Skin of body (tissue), 2 donors: ENCODE results near the gene OR13F1. TPM values are rescaled to one million over a fixed set of nuclear protein-coding genes. Genes with fewer than 3 reads are reported as not detected.
A peak's percentile ranks its signal among the peaks of the same experiment; 100 is the strongest.
"Not testable (repeated sequence)": the region's sequence is repeated elsewhere in the genome, so short reads cannot be mapped to it uniquely, and the experiment has no call there.

Experiments
- DNase-seq: peaks from one replicate; lab custom pipeline; 2025; lab: John Stamatoyannopoulos, UW
- total RNA-seq: library from RNA; depleted of rRNA; stranded (reverse); fragments of >200 nt; gene quantifications from one replicate; pipeline ENCODE4 v1.2.3, GENCODE V29; 2014

Gene OR13F1, protein sequence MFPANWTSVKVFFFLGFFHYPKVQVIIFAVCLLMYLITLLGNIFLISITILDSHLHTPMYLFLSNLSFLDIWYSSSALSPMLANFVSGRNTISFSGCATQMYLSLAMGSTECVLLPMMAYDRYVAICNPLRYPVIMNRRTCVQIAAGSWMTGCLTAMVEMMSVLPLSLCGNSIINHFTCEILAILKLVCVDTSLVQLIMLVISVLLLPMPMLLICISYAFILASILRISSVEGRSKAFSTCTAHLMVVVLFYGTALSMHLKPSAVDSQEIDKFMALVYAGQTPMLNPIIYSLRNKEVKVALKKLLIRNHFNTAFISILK
- not detected for total RNA-seq

- no peak for DNase-seq
Measured at GRCh38 chr9:104503963-104504362, at the start of gene OR13F1. Gene OR13F1, plus strand, starts transcription at chr9:104504263. Its CDS starts 0 bp downstream, at chr9:104504263.

DNA sequence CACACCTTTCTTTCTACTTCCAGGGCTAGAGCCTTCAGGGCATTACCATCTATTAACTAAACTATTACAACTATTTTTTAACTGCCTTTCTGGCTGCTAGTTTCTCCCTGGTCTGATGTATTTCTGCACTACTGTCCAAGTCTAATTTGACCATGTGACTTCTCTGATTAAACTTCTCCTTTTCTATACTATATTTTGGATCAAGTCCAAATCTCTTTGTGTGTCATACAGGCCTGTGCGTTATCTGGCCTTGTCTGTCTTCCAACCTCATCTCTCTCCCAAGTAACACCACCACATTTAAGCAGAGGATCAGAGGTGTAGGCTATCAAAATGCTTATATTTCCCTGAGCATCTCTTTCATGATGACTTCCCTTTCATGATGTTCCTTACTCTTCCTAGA lies 47.2 kb upstream of the OR13F1 start:
- DNase-seq, result no peak

GRCh38 chr9:104463864-104464263 lies 40.2 kb upstream of the OR13F1 start:
- no peak for DNase-seq

DNA sequence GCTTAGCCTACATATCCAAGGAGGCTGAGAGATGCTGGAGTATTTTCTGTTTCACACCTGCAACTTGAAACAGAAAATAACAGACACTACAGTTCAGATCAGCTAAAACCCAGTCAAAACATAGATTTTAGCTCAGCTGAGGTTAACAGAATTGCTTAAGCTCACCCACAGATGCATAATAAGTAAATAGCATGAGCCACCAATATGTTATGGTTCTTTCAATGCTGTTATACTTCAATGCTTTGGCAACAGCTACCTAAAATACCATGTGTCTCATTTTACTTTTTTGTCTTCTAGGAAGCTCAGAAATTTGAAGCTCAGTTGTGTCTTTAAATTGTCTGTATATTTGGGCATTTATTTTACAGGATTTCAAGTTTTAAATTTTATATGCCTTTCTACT lies 35.8 kb upstream of the OR13F1 start:
- no peak for DNase-seq

DNA sequence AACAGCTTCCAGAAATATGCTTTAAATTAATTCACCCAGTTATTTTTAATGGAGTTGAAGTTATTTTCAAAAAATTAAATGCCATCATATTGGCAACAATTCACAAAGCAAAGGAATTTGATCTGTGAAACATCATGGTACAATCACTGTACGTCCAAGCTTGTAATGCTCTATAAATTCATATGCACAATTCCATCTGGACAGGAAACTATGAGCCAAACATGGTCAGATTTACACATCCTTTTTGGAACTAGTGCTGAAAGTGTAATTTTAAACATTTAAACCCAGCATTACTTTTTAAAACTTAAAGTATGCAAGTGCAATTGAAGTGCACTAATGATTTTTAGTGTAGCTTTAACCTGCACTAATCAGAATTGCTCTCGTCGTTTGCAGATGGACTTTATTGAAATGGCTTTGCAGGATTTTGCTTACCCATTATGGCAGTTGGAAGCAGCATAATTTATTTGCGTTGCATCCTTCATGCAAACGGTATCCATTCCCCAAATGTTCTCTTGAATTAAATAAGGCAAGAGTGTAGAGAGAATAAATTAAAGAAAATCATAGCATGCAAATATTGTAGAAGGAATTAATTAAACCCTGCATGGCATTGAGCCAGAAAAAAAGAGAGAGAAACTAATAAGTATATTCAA lies 21.0 kb upstream of the OR13F1 start:
- peak; percentile 25 for DNase-seq

GRCh38 chr9:104485014-104485413 lies 19.0 kb upstream of the OR13F1 start:
- no peak for DNase-seq

GRCh38 chr9:104494808-104495207 lies 9.3 kb upstream of the OR13F1 start:
- DNase-seq, result peak; percentile 3

DNA sequence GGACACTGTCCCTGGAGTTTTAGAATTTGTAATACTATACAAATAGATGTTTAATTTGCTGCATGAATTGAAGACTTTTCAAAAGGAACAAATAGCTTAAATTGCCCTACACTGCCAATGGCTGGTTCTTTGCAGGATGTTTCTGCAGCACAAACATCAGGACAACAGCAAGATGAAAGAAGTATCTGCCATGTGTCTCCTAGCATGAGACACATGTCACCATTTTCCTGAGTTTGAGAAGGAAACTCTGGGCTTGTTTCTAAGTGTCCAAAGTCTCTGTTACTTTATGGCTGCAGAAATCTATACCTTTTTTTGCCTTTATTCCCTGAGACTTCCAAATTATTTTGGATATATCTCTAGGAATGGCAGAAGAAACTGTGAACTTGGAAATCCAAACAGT lies 623 bp upstream of the OR13F1 start:
- no peak for DNase-seq

DNA sequence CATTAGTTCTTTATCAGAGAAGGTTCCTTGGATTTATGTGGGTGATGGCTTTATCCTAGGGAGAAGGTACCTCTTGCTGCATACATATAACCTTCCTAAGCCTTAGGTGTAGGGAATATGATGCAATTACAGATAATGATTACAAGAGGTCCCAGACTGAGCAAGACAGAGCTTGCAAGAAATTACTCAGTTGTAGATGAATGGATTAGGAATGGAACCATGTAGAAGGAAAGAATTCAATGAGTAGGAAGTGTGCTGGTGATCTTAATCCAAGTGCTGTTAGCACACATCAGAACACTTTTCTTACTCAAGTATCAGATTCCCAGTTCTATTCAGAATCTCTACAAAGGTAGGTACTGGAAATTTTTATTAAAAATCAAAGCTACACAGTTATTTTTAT lies 2.5 kb downstream of the OR13F1 start:
- no peak for DNase-seq

DNA sequence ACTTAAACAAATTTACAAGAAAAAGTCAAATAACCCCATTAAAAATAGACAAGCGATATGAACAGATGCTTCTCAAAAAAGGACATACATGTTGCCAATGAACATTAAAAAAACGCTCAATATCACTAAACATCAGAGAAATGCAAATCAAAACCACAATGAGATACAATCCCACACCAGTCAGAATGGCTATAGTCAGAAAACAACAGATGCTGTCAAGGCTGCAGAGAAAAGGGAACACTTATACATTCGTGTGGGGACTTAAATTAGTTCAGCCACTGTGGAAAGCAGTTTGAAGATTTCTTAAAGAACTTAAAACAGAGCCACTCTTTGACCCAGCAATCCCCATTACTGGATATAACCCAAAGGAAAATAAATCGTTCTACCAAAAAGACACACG lies 10.8 kb downstream of the OR13F1 start:
- no peak for DNase-seq

GRCh38 chr9:104520241-104520640 lies 16.2 kb downstream of the OR13F1 start:
- not testable (repeated sequence) for DNase-seq

DNA sequence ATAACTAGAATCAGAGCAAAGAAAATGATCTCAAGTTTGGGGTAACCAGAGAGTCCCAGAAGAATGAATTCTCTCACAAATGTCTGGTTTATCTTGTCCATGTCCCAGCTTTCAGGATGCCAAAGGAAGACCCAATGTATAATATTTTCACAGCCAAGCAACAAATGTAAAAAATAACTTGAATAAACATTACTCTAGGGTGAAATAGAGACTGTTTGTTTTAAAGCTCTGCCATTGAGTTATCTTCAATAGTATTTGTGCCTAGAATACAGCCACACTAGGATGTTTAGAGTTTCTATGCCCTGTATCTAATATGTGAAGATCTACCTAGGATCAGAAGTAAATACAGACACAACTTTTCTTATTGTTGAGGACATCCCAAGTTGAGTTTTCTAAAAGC lies 23.0 kb downstream of the OR13F1 start, which contains the start of gene OR13C4:
TSS of gene OR13C4 (minus strand) at position 101 of the 400 bp plus-strand sequence. CDS start at position 101, 0 bp downstream.
- no peak for DNase-seq

GRCh38 chr9:104536756-104537155 lies 32.7 kb downstream of the OR13F1 start, which contains the start of gene OR13C3:
Gene OR13C3, minus strand, starts transcription at chr9:104536856. Its CDS starts 133 bp downstream, at chr9:104536723.
- no peak for DNase-seq

- no peak for DNase-seq
Measured at GRCh38 chr9:104539275-104539674, 35.2 kb downstream of the OR13F1 start.

- no peak for DNase-seq
Measured at GRCh38 chr9:104544644-104545043, 40.6 kb downstream of the OR13F1 start.

GRCh38 chr9:104553261-104553660 lies 49.2 kb downstream of the OR13F1 start:
- DNase-seq, result no peak

Other genes starting within 250 kb of the OR13F1 start
- not detected for gene OR13C4, start 22.9 kb downstream of the OR13F1 start, total RNA-seq
- gene OR13C3, start 32.6 kb downstream of the OR13F1 start, total RNA-seq, result not detected
- gene OR13C8, start 64.9 kb downstream of the OR13F1 start, total RNA-seq, result not detected
- not detected for gene OR13C5, start 95.2 kb downstream of the OR13F1 start, total RNA-seq
- not detected for gene OR13C2, start 101.4 kb downstream of the OR13F1 start, total RNA-seq
- gene OR13C9, start 113.9 kb downstream of the OR13F1 start, total RNA-seq, result not detected
- gene OR13D1, start 190.3 kb downstream of the OR13F1 start, total RNA-seq, result not detected
- gene NIPSNAP3A, start 243.4 kb downstream of the OR13F1 start, total RNA-seq, result 41.6 TPM